SKM-1 treated with dmso at 0.1 percent for 144 hours (cell line): ENCODE data around the gene TUBA1C.

Experiments
- DNase-seq: peaks from one replicate; lab custom pipeline; 2025; ENCODE audit not compliant: unreplicated experiment; lab: John Stamatoyannopoulos, UW

TUBA1C gene

GRCh38 chr12:49264873-49265792 lies at the start of gene TUBA1C:
Gene TUBA1C (plus strand): TSS chr12:49265082. CDS start chr12:49265182, 100 bp downstream.
- DNase-seq = peak; percentile 66

GRCh38 chr12:49219417-49220026 lies 45.4 kb upstream of the TUBA1C start:
- DNase-seq = no peak

- DNase-seq = no peak
Measured at GRCh38 chr12:49220972-49221371, 43.9 kb upstream of the TUBA1C start.

- DNase-seq = no peak
Measured at GRCh38 chr12:49223122-49223521, 41.8 kb upstream of the TUBA1C start.

GRCh38 chr12:49223590-49224369 lies 41.1 kb upstream of the TUBA1C start:
- DNase-seq = no peak

GRCh38 chr12:49225576-49226166 lies 39.2 kb upstream of the TUBA1C start:
- no peak for DNase-seq

GRCh38 chr12:49227713-49228112 lies 37.2 kb upstream of the TUBA1C start:
- no peak for DNase-seq

GRCh38 chr12:49228653-49229052 lies 36.2 kb upstream of the TUBA1C start:
- DNase-seq = no peak

GRCh38 chr12:49230176-49230804 lies 34.6 kb upstream of the TUBA1C start:
- no peak for DNase-seq

GRCh38 chr12:49230805-49231194 lies 34.1 kb upstream of the TUBA1C start:
- peak; percentile 39 for DNase-seq

GRCh38 chr12:49231878-49232655 lies 32.8 kb upstream of the TUBA1C start:
- DNase-seq = no peak

GRCh38 chr12:49232940-49233841 lies 31.7 kb upstream of the TUBA1C start:
- no peak for DNase-seq

- peak; percentile 91 for DNase-seq
Measured at GRCh38 chr12:49233842-49234526, 30.9 kb upstream of the TUBA1C start.

GRCh38 chr12:49236423-49236822 lies 28.5 kb upstream of the TUBA1C start:
- DNase-seq = no peak

- DNase-seq = no peak
Measured at GRCh38 chr12:49243631-49244030, 21.3 kb upstream of the TUBA1C start.

GRCh38 chr12:49244176-49244575 lies 20.7 kb upstream of the TUBA1C start:
- DNase-seq = no peak

GRCh38 chr12:49251357-49251756 lies 13.5 kb upstream of the TUBA1C start:
- DNase-seq = no peak

GRCh38 chr12:49253033-49253623 lies 11.8 kb upstream of the TUBA1C start:
- no peak for DNase-seq
